GM21367 (cell line): ENCODE data around the gene TSHZ1.

Source experiments
- ATAC-seq: cut with Tn5 transposase; IDR thresholded peaks from one replicate; pipeline ENCODE4 v1.9.1; 2021; ENCODE audit not compliant: unreplicated experiment

Gene TSHZ1

DNA sequence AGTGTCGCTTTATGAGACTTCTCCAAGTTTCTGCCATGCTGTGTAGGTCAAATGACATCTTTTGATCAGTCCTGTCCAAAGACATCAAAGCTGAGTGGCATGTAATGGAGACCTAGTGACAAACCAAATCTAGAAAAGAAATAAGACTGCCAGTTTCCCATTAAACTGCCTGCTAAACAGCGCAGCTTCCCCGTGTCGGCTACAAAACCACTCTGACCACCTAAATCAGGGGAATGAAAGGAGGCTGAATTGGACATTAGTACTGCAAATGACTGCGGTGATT lies 57.7 kb downstream of the TSHZ1 start:
- ATAC-seq: no peak

DNA sequence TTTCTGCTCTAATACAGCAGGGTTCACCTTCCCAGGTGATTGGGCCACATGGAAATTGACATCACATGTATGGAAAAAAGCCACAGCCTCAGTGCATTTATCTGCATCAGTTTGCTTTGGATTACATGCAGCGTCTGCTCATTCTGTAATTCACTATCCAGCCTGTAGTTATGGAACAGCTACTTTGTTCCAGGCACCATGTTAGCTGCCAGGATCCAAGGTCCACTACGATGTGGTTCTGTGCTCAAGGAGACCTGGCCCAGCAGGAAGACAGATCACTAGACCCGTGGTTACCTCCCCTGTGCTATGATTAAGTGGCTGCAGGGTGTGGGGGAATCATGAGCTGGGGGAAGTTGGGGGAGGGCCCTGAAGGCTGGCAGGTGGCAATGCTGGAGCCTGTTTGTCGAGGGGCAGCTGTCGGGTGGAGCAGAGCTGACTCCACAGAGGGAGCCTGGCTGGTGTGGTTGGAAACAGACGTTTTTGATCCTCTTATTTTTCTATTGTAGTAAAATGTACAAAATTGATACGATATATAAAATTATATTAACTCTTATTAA lies 58.6 kb downstream of the TSHZ1 start:
- ATAC-seq: no peak

DNA sequence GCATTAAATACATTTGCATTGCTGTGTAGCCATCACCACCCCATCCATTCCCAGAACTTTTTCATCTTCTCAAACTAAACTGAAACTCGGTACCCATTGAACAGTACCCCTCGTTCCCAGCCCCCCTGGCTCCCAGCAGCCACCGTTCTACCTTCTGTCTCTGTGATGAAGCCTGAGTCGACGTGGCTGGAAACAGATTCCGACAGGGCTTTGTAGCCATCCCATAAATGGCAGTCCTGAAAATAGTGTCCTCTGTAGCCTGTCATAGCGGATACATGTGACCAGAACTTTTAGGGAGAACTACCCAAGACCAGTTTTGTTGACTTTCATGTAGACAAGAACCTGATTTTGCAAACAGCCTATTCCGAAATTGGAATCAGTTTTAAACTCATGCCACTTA lies 59.1 kb downstream of the TSHZ1 start:
- ATAC-seq: no peak

DNA sequence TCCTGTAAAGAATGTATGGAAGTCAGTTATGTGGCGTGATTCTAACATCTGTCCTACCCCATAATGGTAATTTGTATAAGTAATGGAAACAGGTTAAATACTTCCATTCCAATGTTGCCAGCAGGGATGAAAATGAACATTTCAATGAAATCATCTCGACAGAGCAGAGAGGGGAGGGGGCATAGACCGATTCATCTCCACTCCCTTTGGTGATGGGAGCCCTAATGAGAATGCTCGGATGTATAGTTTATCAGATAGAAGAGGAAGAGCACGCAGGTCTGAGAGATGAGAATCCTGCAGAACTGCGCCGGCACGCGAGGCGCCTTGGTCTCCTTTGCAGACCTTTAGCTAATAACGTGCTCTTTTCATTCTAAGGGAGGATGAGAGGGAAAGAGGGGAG lies 61.4 kb downstream of the TSHZ1 start:
- ATAC-seq: no peak

DNA sequence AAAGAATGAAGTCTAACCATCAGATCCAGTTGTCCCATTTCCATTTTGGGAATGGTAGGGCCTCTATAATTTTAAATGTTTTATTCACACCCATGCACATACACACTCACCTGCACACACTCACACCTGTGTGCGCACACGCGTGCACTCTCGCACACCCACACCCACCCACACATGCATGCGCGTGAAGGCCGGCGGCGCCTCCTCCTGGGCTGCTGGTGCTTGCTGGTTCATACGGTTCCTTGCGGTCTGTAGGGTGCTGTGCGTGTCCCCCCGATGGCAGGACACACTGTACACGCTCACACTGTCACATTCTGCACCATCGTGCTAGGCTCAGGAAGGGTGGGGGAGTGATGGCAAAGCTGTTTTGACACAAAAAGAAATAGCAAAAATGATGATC lies 63.2 kb downstream of the TSHZ1 start:
- no peak for ATAC-seq

DNA sequence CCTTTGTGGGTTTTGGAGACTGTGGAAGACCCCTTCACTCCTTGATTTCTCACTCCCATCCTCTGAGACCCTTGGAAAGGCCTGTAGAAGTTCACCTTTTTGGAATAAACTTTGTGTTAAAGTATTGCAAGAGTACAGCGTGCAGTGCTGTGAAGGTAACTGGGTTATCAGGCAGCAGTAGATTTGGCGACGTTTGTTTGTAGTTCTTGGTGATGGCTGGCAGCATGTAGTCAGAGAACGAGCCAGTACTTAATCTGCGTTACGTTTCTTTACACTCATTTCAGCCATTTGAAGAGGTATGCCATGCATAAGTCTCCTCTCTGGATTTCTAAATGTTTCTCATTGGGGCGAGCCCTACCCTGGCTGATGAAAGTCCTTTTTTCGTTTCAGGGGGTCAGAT lies 64.6 kb downstream of the TSHZ1 start:
- ATAC-seq: no peak

DNA sequence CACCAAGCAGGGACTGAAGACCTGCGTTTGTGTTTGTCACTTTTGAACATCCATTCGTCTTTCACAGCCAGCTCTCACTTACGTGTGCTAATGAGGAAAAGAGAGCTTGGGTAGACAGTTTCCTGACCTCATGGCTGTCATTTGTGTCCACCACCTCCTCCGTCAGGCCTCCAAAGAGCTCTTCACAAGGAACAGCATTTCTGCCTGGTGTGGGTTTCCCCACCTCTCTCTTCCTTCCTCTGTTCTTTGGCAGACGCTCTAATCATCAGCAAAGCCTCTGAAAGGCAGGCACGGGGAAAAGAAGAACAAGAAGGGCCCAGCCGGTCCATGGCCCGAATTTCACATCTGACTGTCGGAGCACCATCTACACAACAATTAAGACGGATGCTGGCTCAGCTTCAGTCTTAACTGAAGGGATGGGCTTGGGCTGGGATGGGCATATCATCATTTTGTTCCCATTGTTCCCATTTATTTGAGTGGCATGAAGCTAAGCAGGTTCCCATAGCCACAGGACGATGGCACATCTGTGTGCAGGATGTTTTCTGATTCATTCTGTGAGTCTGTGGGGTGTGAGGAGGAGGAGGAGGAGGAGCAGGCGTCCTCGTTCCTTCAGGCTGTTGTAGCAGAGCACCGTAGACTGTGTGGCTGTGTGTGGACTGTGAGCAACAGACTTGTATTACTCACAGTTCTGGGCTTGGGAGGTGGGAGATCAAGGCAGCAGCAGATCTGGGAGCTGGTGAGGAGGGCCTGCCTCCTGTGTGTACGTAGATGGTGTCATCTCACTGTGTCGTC lies 66.4 kb downstream of the TSHZ1 start:
- ATAC-seq: no peak

DNA sequence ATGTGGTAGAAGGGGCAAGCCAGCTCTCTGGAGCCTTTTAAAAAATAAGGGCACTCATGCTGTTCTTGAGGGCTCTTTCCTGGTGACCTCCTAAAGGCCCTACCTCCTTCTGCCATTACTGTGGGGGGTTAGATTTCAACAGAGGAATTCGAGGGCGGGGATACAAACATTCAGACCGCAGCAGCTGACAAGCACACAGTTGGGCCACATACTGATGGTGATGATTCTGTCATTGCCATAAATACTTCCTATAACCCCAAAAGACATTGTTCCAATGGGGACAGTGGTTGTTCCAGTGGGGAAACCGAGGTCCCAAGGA lies 67.0 kb downstream of the TSHZ1 start:
- no peak for ATAC-seq

DNA sequence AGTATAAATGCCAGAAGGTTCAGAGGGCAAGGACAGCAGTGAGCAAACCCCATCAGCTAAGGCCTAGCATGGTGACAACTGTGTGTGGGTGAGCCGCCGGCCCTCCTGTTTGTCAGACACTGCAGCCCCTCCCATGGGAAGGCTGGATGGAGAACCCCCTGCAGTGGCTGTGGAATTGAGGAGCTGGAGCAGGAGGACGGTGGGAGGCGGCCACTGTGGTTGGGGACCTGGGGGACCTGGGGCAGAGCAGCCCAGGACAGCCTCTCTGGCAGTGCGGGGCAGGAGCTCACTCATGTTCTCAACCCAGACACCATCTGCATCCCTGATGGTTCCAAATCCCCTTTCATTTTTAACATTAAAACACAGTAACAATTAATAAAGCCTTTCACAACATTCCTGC lies 68.8 kb downstream of the TSHZ1 start:
- no peak for ATAC-seq

DNA sequence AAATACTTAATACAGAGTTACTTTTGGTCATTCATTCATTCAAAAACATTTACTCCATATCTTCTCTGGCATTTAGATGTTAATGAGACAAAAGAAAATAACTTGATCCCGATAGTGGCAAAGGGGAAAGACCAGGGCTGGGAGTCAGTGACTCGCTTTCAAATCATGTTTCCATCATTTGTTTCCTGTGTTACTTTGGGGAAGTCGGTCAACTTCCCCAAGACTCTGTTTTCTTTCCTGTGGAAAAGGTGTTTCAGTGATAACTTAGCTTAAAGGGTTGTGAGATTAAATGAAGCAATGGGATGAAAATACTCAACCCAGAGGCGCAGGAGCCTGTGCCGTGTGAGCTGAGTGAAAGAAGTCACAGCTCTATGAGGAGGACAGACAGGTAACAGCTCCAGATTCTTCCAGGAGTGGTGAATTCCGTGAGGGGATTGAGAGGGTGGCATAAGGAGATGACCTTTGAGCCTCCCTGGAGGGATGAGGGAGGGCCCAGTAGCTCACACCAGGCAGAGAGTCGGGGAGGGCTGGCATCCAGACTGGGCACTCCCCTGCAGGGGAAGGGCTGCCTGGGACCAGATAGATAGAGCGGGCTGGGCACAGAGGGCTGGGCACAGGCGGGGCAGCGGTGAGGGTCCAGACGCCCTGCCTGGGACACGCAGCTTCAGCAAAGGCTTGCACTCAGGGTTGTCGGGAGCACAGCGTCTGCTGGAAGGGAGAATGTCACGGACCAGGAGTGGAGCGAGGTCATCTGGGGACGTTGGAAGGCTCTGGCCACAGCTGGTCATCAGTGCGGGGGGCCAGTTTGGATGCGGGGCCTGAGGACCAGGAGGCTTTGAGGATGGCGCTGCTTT lies 70.1 kb downstream of the TSHZ1 start:
- no peak for ATAC-seq

DNA sequence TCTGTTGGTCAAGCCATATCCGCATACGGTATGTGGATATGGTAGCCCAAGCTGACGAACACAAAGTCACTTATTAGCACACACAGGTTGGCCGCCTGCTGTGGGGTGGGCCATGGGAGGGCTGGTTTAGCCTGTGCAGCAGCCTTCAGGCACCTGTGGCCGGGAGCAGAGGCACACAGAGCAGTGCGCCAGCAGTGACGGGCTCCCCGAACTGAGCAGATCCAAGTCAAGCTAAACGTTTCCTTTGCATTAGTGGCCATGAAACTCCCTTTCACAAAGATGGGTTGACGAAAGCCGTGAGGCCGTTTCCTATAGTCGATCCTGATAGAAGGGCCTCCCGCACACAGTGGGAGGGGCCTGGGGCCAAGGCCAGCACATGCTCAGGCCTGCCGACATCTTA lies 72.1 kb downstream of the TSHZ1 start:
- no peak for ATAC-seq

DNA sequence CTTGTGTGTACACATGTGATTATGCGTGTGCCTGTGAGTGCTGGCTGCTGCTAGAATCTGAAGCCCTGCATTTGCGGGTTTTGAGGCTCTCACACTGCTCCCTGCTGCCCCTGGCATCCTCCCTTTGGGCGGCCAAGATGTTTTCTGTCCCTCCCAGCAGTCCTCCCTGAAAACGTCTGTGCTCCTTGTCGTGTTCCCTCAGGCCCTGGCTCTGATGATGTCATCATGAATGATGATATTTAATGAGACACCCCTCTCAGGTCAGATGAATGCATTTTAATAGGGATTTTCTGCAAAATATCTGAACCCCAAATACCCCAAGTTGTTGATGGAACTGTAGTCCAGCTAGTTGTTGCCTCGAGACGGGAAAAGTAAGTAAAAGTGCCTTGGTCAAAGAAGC lies 73.1 kb downstream of the TSHZ1 start:
- ATAC-seq: no peak

DNA sequence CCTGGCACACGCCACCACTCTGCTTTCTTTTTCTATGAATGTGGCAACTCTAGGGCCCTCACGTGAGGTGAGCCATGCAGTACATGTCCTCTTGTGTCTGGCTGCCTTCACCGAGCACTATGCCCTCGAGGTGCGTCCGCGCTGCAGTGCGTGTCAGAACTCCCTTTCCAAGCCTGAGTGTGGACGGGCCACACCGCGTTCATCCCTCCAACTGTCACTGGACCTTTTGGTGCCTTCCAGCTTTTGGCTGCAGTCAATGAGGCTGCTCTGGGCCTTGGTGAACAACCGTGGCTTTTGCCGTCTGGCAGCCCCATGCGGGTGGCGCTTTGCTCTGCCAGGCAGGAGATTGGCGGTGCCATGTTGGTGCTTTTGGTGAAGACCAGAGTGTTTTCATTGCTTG lies 74.0 kb downstream of the TSHZ1 start:
- no peak for ATAC-seq

DNA sequence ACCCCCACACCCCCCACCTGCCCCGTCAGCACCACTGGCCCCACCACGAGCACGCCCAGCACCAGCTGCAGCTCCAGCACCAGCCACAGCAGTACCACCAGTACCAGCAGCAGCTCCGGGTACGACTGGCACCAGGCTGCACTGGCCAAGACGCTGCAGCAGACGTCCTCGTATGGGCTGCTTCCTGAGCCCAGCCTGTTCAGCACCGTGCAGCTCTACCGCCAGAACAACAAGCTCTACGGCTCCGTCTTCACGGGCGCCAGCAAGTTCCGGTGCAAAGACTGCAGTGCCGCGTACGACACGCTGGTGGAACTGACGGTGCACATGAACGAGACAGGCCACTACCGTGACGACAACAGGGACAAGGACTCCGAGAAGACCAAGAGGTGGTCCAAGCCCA lies 75.3 kb downstream of the TSHZ1 start:
- ATAC-seq: no peak

DNA sequence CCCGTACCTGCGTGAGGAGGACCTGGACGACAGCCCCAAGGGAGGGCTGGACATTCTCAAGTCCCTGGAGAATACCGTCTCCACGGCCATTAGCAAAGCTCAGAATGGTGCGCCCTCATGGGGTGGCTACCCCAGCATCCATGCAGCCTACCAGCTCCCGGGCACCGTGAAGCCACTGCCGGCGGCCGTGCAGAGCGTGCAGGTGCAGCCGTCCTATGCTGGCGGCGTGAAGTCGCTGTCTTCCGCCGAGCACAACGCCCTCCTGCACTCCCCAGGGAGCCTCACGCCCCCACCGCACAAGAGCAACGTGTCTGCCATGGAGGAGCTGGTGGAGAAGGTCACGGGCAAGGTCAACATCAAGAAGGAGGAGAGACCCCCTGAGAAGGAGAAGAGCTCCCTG lies 76.4 kb downstream of the TSHZ1 start:
- no peak for ATAC-seq

DNA sequence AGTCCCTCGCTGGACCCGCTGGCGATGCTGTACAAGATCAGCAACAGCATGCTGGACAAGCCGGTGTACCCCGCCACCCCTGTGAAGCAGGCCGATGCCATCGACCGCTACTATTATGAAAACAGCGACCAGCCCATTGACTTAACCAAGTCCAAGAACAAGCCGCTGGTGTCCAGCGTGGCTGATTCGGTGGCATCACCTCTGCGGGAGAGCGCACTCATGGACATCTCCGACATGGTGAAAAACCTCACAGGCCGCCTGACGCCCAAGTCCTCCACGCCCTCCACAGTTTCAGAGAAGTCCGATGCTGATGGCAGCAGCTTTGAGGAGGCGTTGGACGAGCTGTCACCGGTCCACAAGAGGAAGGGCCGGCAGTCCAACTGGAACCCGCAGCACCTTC lies 77.1 kb downstream of the TSHZ1 start:
- no peak for ATAC-seq

DNA sequence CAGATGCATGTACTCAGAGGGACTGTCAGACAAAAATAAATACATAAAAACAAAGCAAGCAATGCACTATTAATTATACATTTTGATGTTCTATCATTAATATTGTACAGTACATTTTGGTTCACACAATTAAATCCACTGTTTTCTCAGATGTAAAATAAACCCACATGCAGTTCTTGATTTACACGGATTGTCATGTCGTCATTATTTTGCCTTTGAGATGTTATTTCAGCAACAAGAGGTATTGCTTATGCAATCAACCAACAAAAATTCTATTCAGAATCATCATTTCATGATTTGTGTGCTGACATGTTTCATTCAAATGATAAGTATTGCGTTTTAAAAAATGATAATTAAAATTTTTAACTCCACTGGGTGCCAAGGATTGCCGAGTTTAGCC lies 79.2 kb downstream of the TSHZ1 start:
- no peak for ATAC-seq

DNA sequence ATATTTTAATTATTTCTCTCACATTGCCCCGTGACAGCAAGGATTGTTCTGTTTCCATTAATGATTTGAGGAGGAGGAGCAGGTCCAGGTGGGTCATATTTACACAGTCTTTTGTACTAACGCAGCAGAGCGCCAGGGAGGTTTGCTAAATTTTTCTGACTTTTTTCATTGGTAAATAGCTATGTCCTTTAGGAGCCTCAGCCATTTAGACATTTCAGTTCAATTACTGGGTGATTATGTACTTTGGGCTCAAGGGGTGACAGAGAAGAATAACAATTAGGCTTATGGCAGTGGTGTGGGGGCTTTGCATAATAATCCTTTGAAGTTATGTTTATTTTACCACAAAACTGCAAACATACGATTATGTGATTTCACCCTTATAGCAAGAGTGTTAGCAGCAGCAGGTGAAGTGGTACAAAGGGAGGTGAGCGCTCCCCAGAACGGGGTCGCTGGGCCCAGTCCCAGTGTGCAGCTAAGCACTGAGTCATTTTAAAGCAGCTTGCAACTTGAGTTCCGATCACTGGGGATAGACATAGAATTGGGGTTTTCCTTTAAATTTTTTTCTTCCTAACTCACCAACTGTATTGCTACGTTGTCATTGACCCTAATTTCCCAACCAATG lies 80.3 kb downstream of the TSHZ1 start:
- no peak for ATAC-seq

DNA sequence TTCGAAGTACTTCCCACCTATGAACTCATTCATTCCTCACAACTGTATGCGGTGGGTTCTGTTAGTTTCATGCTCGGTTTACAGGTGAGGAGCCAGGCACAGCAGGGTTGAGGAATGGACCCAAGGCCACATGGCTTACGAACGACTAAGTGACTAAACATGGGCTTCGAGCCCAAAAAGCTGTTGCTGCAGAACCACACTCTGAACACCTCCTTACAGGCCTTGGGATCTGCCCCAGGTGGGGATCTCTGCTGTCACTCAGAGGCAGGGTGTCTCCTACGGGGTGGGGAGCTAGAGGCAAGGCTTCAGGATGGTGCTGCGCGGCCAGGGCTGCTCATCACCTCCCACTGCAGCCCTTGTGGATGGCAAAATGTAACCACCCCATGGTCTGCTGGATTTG lies 80.9 kb downstream of the TSHZ1 start:
- no peak for ATAC-seq

DNA sequence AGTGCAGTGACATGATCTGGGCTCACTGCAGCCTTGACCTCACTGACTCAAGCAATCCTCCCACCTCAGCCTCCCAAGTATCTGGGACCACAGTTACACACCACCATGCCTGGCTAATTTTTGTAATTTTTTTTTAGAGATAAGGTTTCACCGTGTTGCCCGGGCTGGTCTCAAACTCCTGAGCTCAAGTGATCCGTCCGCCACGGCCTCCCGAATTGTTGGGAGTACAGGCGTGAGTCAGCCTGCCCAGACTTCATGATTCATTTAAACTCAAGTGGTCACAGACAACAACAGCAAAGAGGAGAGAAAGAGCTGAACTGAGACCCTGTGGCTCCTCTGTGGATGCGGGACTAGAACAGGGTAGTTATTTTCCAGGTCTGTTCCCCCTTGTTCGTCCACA lies 83.0 kb downstream of the TSHZ1 start:
- no peak for ATAC-seq

DNA sequence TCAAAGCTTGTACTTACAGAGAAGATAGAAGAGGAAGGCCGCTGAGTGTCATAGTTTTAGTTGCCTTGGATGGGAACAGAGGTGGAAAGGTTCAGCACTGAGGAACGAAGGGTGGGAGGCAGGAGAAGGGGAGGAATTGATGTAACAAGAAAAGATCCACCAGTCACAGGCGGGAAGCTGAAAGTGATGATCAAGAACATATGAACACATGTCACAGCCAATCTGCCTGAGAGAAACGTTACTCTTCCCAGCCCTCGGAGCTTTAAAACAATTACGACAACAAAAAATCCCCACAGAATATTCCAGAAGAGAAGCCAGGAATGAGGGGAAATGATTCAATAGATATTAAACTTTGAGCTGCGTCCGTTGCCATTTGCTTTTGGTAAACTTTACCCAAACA lies 87.1 kb downstream of the TSHZ1 start:
- no peak for ATAC-seq
